ENCODE results near the gene CACNA1B. TPM values are rescaled to one million over a fixed set of nuclear protein-coding genes. Genes with fewer than 3 reads are reported as not detected.
A peak's percentile ranks its signal among the peaks of the same experiment; 100 is the strongest.

The CACNA1B gene
- total RNA-seq, 1 experiment from 2014 or later = 0.34 TPM

- POLR2A ChIA-PET (ENCODE audit: low non-redundant PET) = no interaction called here
- Histone ChIP-seq H3K27me3 (replicated peaks; ENCODE audit: insufficient read depth, low read depth, low read length, poor library complexity) (peaks cover 23% of the 10 kb centered on the region), H3K4me1 (ENCODE audit: insufficient read depth, low read length, poor library complexity, severe bottlenecking) (no peaks in the 10 kb centered on the region), H3K36me3 (ENCODE audit: insufficient read depth, low read length, poor library complexity, severe bottlenecking) (no peaks in the 10 kb centered on the region), H3K9me3 (ENCODE audit: low read depth, low read length, poor library complexity, severe bottlenecking) (no peaks in the 10 kb centered on the region), H3K4me3 (ENCODE audit: low read depth, low read length, poor library complexity, severe bottlenecking) (no peak overlapping the region), H3K27ac (ENCODE audit: low read depth, low read length, poor library complexity, severe bottlenecking) (no peak overlapping the region)
- DNase-seq (ENCODE audit: low spot score) = no peak
- no TSS peak for BruUV-seq (replicated peaks)
- CTCF ChIA-PET = no interaction called here
- TF ChIP-seq, protein P1, sequence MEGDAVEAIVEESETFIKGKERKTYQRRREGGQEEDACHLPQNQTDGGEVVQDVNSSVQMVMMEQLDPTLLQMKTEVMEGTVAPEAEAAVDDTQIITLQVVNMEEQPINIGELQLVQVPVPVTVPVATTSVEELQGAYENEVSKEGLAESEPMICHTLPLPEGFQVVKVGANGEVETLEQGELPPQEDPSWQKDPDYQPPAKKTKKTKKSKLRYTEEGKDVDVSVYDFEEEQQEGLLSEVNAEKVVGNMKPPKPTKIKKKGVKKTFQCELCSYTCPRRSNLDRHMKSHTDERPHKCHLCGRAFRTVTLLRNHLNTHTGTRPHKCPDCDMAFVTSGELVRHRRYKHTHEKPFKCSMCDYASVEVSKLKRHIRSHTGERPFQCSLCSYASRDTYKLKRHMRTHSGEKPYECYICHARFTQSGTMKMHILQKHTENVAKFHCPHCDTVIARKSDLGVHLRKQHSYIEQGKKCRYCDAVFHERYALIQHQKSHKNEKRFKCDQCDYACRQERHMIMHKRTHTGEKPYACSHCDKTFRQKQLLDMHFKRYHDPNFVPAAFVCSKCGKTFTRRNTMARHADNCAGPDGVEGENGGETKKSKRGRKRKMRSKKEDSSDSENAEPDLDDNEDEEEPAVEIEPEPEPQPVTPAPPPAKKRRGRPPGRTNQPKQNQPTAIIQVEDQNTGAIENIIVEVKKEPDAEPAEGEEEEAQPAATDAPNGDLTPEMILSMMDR (conservative IDR thresholded peaks at IDR 0.05; ENCODE audit: low read depth, low read length) = no peak
- TF ChIP-seq EZH2 (IDR thresholded peaks at IDR 0.05; ENCODE audit: borderline replicate concordance, low read depth, low read length, poor library complexity, severe bottlenecking) = no peak
- intact Hi-C loops (cut with micrococcal nuclease; ENCODE audit: unreplicated experiment) = no loop called here
These were observed 1.3 kb upstream of the CACNA1B start for GRCh38 chr9:137876269-137876668.

GRCh38 chr9:137876781-137877386, 698 bp upstream of the CACNA1B start:
- Histone ChIP-seq H3K27me3 (replicated peaks; ENCODE audit: insufficient read depth, low read depth, low read length, poor library complexity) (peaks cover 21% of the 10 kb centered on the region), H3K4me3 (ENCODE audit: low read depth, low read length, poor library complexity, severe bottlenecking) (no peak overlapping the region), H3K36me3 (ENCODE audit: insufficient read depth, low read length, poor library complexity, severe bottlenecking) (no peaks in the 10 kb centered on the region), H3K4me1 (ENCODE audit: insufficient read depth, low read length, poor library complexity, severe bottlenecking) (no peaks in the 10 kb centered on the region), H3K9me3 (ENCODE audit: low read depth, low read length, poor library complexity, severe bottlenecking) (no peaks in the 10 kb centered on the region), H3K27ac (ENCODE audit: low read depth, low read length, poor library complexity, severe bottlenecking) (no peak overlapping the region)
- intact Hi-C loops (cut with micrococcal nuclease; ENCODE audit: unreplicated experiment) = no loop called here
- DNase-seq (ENCODE audit: low spot score) = no peak
- POLR2A ChIA-PET (ENCODE audit: low non-redundant PET) = no interaction called here
- TF ChIP-seq, protein P1 (conservative IDR thresholded peaks at IDR 0.05; ENCODE audit: low read depth, low read length) = no peak
- no peak for TF ChIP-seq EZH2 (IDR thresholded peaks at IDR 0.05; ENCODE audit: borderline replicate concordance, low read depth, low read length, poor library complexity, severe bottlenecking)
- CTCF ChIA-PET = no interaction called here
- no TSS peak for BruUV-seq (replicated peaks)

DNA sequence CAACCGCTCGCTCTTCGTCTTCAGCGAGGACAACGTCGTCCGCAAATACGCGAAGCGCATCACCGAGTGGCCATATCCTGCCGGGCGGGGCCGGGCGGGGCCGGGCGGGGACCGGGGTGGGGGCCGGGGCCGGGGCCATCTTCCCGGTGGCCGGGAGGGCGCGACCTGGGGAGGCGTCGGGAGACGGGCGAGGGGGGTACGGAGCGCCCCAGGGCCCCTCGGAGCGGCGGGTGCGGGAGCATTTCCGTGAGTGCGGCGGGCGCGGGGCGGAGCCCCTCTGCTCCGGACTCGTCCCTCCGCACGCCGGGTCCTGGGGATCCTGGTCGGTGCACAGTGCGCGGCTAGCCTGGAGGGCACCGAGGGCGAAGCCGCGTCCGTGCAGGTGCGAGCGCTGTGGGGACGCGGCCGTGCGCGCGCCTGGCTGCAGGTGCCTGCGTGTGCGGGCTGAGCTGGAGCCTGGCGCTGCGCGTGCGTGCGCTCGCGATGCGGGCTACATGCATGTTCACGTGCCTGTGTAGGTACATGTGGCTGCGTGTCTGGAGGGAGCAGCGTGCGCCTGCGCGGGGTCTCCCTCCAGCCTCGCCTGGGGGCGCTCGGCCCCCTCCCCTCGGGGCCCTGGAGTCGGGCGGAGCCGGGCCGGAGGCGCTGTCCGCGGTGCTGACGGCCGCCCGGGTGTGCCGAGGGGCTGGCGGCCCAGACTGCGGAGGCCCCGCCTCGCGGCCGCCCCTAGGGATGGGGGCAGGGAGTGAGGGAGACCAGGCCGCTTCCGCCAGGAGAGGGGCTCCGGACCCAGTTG, 762 bp downstream of the CACNA1B start:
- peaks cover 11% of the 10 kb centered on the region for H3K27me3 ChIP-seq (replicated peaks; ENCODE audit: insufficient read depth, low read depth, low read length, poor library complexity)
- H3K4me3 ChIP-seq (ENCODE audit: low read depth, low read length, poor library complexity, severe bottlenecking) = peak overlapping the region; percentile 24
- ChIA-PET POLR2A (ENCODE audit: low non-redundant PET) (no interaction called here), CTCF (no interaction called here)
- H3K36me3 ChIP-seq (ENCODE audit: insufficient read depth, low read length, poor library complexity, severe bottlenecking) = no peaks in the 10 kb centered on the region
- H3K27ac ChIP-seq (ENCODE audit: low read depth, low read length, poor library complexity, severe bottlenecking) = no peak overlapping the region
- intact Hi-C loops (cut with micrococcal nuclease; ENCODE audit: unreplicated experiment) = no loop called here
- BruUV-seq (replicated peaks) = no TSS peak
- H3K4me1 ChIP-seq (ENCODE audit: insufficient read depth, low read length, poor library complexity, severe bottlenecking) = no peaks in the 10 kb centered on the region
- no peaks in the 10 kb centered on the region for H3K9me3 ChIP-seq (ENCODE audit: low read depth, low read length, poor library complexity, severe bottlenecking)
- DNase-seq (ENCODE audit: low spot score) = peak; percentile 71
- TF ChIP-seq, protein P1 (conservative IDR thresholded peaks at IDR 0.05; ENCODE audit: low read depth, low read length) = peak; percentile 24; the same call in 1 of the 2 replicates
- TF ChIP-seq EZH2 (IDR thresholded peaks at IDR 0.05; ENCODE audit: borderline replicate concordance, low read depth, low read length, poor library complexity, severe bottlenecking) = no peak
